GM19324 (cell line): ENCODE measurements around the gene COQ8A.
"Not testable (repeated sequence)": the region's sequence is repeated elsewhere in the genome, so short reads cannot be mapped to it uniquely, and the experiment has no call there.

Experiments used
- ATAC-seq: cut with Tn5 transposase; IDR thresholded peaks from one replicate; pipeline ENCODE4 v1.9.1; 2021; ENCODE audit warnings: mild to moderate bottlenecking, moderate library complexity; ENCODE audit not compliant: unreplicated experiment, low FRiP score

COQ8A gene

GRCh38 chr1:226999579-226999978 lies 59.5 kb downstream of the COQ8A start:
- not testable (repeated sequence) for ATAC-seq

DNA sequence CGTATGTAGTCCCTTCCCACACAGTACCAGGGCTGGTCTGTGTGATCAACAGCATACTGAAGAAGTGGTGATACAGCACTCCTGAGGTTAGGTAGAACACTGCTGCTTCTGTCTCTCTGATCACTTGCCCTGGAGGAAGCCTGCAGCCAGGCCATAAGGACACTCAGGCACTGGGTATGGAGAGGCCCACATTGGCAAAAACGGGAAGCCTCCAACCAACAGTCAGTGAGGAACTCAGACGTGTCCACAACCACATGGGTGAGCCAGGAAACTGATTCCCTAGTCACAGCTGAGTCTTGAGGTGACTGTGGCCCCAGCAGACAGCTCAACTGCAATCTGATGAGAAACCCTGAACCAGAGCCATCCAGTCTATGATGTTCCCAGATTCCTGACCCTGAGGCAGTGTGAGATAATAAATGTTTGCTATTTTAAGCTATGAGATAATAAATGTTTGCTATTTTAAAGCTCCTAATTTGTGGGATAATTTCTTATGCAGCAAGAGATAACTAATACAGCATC lies 62.5 kb downstream of the COQ8A start:
- ATAC-seq: no peak

DNA sequence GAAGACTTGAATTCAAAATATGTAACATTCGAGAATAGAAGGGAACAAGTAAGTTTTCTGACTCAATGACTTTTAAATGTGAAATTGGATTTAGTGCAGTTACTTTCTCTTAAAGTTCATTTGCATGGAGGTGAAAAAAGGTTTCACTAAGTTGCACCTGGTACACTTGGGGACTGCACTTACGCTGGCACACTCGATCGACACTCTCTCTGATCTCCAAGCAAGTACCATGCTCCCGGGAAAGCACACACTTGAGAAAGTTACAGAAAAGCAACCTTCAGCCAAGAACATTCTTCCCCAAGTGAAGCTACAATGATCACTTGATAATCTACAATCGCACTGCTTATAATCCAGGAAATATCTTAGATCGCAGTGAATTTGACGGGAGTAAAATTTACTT lies 63.1 kb downstream of the COQ8A start:
- no peak for ATAC-seq

DNA sequence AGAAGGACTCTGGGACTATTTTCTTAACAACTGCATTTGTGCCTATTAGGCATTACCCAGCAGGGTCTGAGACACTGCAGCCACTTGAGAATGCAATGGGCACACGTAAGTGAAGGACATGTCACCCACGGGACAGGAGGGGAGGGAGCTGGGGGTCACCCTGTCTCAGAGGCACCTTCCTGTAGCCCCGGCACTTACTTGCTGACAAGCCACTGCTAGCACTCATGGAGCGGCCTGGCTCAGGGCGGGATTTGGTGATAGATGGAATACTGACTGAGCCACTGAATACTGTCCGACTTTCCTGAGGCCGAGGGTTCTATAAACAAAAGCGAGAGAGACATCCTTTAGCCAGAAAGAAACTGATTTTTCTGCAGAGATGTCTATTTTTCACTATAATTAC lies 64.7 kb downstream of the COQ8A start:
- no peak for ATAC-seq

DNA sequence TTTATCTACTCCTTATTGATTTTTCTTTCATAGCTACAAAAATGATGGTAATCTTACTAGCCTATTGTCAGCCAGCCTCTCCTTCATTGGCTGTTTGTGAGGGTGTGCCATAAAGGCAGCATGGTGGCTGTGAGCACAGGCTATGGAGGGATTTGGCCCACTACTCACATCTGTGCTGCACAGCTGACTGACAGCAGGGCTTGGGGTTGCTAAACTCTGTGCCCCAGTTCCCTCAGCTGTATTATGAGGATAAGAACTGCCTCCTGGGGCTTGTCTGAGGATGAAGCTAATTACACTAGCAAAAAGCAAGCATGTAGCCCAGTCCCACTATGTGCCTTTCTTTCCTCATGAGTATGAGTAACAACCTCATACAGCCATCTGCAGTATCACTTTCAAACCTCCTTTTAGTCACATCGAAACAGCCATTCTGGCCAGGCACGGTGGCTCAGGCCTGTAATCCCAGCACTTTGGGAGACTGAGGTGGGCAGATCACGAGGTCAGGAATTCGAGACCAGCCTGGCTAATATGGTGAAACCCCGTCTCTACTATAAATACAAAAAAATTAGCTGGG lies 66.2 kb downstream of the COQ8A start:
- ATAC-seq: no peak

DNA sequence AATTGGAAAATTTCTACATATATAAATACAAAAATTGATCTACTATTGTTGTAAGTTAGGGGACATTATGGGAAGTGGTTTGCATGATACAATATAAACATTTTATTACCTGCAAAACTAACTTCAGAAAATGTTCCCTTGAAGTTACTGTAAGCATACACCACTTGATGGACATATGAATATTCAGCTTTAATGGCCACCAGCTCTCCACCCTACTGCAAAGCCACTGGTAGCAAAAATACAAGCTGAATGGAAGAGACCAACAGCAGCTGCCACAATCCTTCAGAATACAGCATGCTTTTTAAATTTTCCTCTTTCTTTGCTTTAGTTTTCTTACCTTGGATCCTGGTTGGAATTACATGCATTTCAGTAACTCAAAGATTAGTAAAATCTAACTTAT lies 69.8 kb downstream of the COQ8A start:
- ATAC-seq: no peak

GRCh38 chr1:227010645-227011044 lies 70.6 kb downstream of the COQ8A start:
- ATAC-seq: no peak

- ATAC-seq: no peak
Observed at GRCh38 chr1:227016990-227017389, 76.9 kb downstream of the COQ8A start.

DNA sequence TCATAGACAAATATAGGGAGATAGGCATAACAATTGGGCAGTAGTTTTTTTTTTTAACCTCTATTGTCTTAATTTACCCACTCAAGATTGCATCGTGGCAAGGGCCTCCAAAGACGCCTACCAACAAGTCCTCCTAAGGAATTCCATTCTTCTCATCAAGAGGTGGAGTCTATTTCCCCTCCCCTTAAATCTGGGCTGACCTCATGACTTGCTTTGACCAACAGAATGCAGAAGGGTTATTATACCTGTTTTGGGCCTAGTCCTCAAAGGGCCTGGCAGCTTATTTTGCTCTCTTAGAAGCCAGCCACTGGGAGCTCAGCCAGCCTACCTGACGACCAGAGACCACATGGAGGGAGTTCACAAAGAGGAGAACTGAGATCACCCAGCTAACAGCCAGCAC lies 92.3 kb downstream of the COQ8A start:
- ATAC-seq: no peak

- ATAC-seq: no peak
Observed at GRCh38 chr1:227033880-227034279, 93.8 kb downstream of the COQ8A start.

DNA sequence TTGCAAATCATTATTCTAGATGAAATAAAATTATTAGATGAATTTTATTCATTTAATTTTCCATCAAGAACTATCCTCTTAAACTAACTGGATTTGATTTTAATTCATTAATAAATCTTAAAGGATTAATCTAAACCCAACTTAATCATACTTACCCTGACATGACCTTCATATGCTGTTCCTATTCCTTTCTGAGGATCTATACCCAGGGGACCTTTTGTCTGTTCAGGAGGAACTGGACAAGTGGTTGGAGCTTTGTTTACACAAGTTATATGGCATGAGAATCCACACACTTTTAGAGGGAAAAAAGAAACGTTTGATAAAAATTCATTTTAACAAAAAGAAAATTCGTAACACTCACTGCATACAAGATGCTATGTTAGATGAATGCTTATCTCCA lies 95.2 kb downstream of the COQ8A start:
- no peak for ATAC-seq

DNA sequence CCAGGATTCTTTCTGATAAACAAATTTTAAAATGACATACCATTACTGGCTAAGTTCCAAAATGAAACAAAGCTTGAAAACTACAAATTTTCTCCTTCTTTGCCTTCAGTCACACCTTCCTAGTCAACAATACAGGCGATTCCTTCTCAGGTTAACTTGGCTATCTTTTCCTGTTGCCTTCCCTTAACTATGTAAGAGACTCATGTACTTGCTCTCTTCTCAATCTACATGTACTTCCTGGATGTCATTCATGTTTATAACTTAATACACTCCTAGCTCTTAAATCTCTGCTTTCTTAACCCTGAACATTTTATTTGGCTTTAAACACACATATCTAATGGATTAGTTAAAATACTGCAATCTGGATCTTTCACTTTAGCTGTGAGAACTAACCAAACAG lies 97.0 kb downstream of the COQ8A start:
- no peak for ATAC-seq
